SK-N-SH (cell line): Measurements from ENCODE around the gene FCMR. TPM values are rescaled to one million over a fixed set of nuclear protein-coding genes. Genes with fewer than 3 reads are reported as not detected.
"Not testable (repeated sequence)": the region's sequence is repeated elsewhere in the genome, so short reads cannot be mapped to it uniquely, and the experiment has no call there.

Source experiments
- CTCF ChIA-PET: fragments of 300-600, 350-600 bp; formaldehyde crosslinking; extraction: SDS; loops from one replicate; lab custom pipeline; 2021; lab: Yijun Ruan, JAX
- POLR2A ChIA-PET: fragments of 350-600 bp; sonication (Branson Sonifier 250); formaldehyde crosslinking; extraction: SDS; loops from one replicate; lab custom pipeline; 2020; ENCODE audit warnings: antibody characterized with exemption, inconsistent platforms; lab: Yijun Ruan, JAX
- DNase-seq: peaks from one replicate; pipeline ENCODE4 v3.0.0; 2012
- H2AFZ ChIP-seq: fragments of 200-600 bp; sonication (generic); 2 replicates; pipeline ENCODE4 v1.8.1; 2016; ENCODE audit warnings: antibody characterized with exemption, mild to moderate bottlenecking, low read depth
- H3F3A ChIP-seq: fragments of 200-600 bp; sonication (generic); replicated peaks from 2 replicates; pipeline ENCODE3; 2016; ENCODE audit warnings: antibody characterized with exemption, mild to moderate bottlenecking; ENCODE audit not compliant: insufficient read depth
- H3K27ac ChIP-seq, 2 experiments: fragments of 200-500 bp in 1 of 2; fragments of 200-600 bp in 1 of 2; sonication (Bioruptor generic) in 1 of 2; sonication (generic), shearing (Covaris generic) in 1 of 2; 2 replicates each; pipeline versions ENCODE4 v1.5.1 to v1.6.1; 2014 to 2016; ENCODE audit warnings: low read depth in 2 of 2, inconsistent platforms in 1 of 2, low read length in 1 of 2, mild to moderate bottlenecking in 1 of 2, mixed read lengths in 1 of 2
- H3K27me3 ChIP-seq: fragments of 200-600 bp; sonication (generic), shearing (Covaris generic); 2 replicates; pipeline ENCODE4 v1.6.1; 2016; ENCODE audit warnings: mixed run types; ENCODE audit not compliant: insufficient read depth
- H3K36me3 ChIP-seq, 2 experiments: fragments of 200-500 bp in 1 of 2; fragments of 200-600 bp in 1 of 2; sonication (Bioruptor generic) in 1 of 2; sonication (generic) in 1 of 2; replicated peaks in 1 of 2; 2 replicates each; pipeline versions ENCODE3 to v1.5.1; 2014 to 2016; ENCODE audit warnings: low read length in 1 of 2, mild to moderate bottlenecking in 1 of 2; ENCODE audit not compliant: insufficient read depth in 2 of 2, control insufficient read depth in 1 of 2
- H3K4me1 ChIP-seq, 2 experiments: fragments of 200-500 bp in 1 of 2; fragments of 200-600 bp in 1 of 2; sonication (Bioruptor generic) in 1 of 2; sonication (generic), shearing (Covaris generic) in 1 of 2; 2 replicates each; pipeline versions ENCODE4 v1.5.1 to v1.6.1; 2014 to 2016; ENCODE audit warnings: low read depth in 1 of 2, low read length in 1 of 2, mixed run types in 1 of 2; ENCODE audit not compliant: insufficient read depth in 2 of 2, control insufficient read depth in 1 of 2
- H3K4me2 ChIP-seq: fragments of 200-600 bp; sonication (generic), shearing (Covaris generic); 2 replicates; pipeline ENCODE4 v1.6.1; 2017; ENCODE audit warnings: mixed run types
- H3K4me3 ChIP-seq, 2 experiments: fragments of 200-500 bp in 1 of 2; fragments of 200-600 bp in 1 of 2; sonication (Bioruptor generic) in 1 of 2; sonication (generic), shearing (Covaris generic) in 1 of 2; 2 replicates each; pipeline versions ENCODE4 v1.5.1 to v1.8.1; 2014 to 2016; ENCODE audit warnings: low read depth in 2 of 2, inconsistent platforms in 1 of 2, low read length in 1 of 2, mild to moderate bottlenecking in 1 of 2, mixed read lengths in 1 of 2, moderate library complexity in 1 of 2
- H3K79me2 ChIP-seq: fragments of 200-600 bp; sonication (generic); 2 replicates; pipeline ENCODE4 v1.8.1; 2017; ENCODE audit warnings: mild to moderate bottlenecking; ENCODE audit not compliant: insufficient read depth
- H3K9ac ChIP-seq: fragments of 200-600 bp; sonication (generic); 2 replicates; pipeline ENCODE4 v1.6.1; 2017; ENCODE audit warnings: mixed run types
- H3K9me2 ChIP-seq: fragments of 200-600 bp; sonication (generic); 2 replicates; pipeline ENCODE4 v1.6.1; 2017; ENCODE audit warnings: mixed run types
- H3K9me3 ChIP-seq: fragments of 200-600 bp; sonication (generic); 2 replicates; pipeline ENCODE4 v1.6.1; 2017; ENCODE audit warnings: mixed run types, mild to moderate bottlenecking, moderate library complexity
- H4K20me1 ChIP-seq: fragments of 200-600 bp; sonication (generic); 2 replicates; pipeline ENCODE4 v1.6.1; 2017; ENCODE audit warnings: mild to moderate bottlenecking, mixed run types; ENCODE audit not compliant: insufficient read depth
- CHD2 ChIP-seq: fragments of 150-350 bp; IDR thresholded peaks from 2 replicates; pipeline ENCODE4 v1.6.1; 2018; ENCODE audit warnings: low read length; ENCODE audit not compliant: partially characterized antibody
- MXI1 ChIP-seq: IDR thresholded peaks from 2 replicates; pipeline ENCODE4 v1.6.1; 2012; ENCODE audit warnings: mild to moderate bottlenecking, low read depth, low read length, improper control_type of control experiment
- RFX5 ChIP-seq: IDR thresholded peaks from 2 replicates; pipeline ENCODE4 v1.6.1; 2012; ENCODE audit warnings: mild to moderate bottlenecking, improper control_type of control experiment, low read length
- SMC3 ChIP-seq: IDR thresholded peaks from 2 replicates; pipeline ENCODE4 v1.6.1; 2012; ENCODE audit warnings: low read depth, low read length, improper control_type of control experiment
- USF2 ChIP-seq: fragments of 150-350 bp; IDR thresholded peaks from 2 replicates; pipeline ENCODE4 v1.6.1; 2017; ENCODE audit warnings: antibody characterized with exemption, low read length, low read depth, borderline replicate concordance
- ZBTB33 ChIP-seq: IDR thresholded peaks from 2 replicates; pipeline ENCODE4 v1.4.0; 2012; ENCODE audit warnings: low read depth, borderline replicate concordance
- WGBS: methylation state at CpG from one replicate; pipeline ENCODE4 v1.1.6; 2017; ENCODE audit warnings: low lambda C conversion rate; 5-methylcytosine and 5-hydroxymethylcytosine counted together
- polyA plus RNA-seq, 3 experiments: library from polyadenylated mRNA; depleted of rRNA; stranded (reverse); fragments of >200 nt; gene quantifications; 2 replicates each; pipeline ENCODE4 v1.2.3, GENCODE V29; 2012

Gene FCMR
- polyA plus RNA-seq, 1 of the 3 experiments (the other 2 are of a cell fraction), result 0.15 TPM

DNA sequence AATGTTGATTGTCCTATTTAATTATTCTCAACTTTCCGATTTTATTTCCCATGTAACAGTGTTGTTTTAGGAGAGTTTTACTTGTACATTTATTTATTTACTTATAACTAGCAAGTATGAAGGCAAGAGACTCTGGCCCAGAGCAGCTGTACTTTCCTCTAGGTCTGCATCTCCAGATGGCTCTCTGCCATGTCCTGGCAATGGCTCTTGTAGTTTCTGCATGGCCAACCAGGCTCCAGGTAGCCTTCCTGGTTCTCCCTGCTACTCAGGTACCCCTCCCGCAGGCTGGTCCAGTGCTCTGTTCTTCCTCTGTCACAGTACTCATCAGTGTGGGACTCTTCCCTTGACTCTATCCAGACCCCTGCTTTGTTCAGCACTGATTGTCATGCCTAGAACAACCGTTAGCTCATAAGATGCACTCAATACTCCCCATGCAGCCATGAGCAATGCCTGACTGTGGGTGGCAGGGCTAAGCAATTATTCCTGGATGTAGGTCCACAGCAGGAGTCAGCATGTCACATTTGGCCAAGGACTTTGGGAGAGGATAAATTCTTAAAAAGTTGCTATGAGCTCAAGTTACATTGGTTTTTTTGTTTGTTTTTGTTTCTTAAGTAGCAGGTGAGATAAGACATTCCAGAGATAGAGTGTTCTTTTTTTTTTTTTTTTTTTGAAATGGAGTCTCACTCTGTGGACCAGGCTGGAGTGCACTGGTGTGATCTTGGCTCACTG is 67.2 kb downstream of the FCMR start:
- CTCF ChIA-PET, result no interaction called here
- H3K4me2 ChIP-seq, result no peak overlapping the region
- TF ChIP-seq MXI1 (no peak), SMC3 (no peak), USF2 (no peak), CHD2 (no peak), ZBTB33 (no peak), RFX5 (no peak)
- H3K79me2 ChIP-seq, result no peaks in the 10 kb centered on the region
- POLR2A ChIA-PET, result no interaction called here
- H3K9me2 ChIP-seq, result no peaks in the 10 kb centered on the region
- H3K27ac ChIP-seq, result no peak overlapping the region
- no peaks in the 10 kb centered on the region for H4K20me1 ChIP-seq
- WGBS, result 33% methylated on average over 3 of the region's 3 CpGs
- H3F3A ChIP-seq, result no peaks in the 10 kb centered on the region
- peaks cover 9% of the 10 kb centered on the region; the same call in 1 of the 2 replicates for H3K9me3 ChIP-seq
- no peak for DNase-seq
- H2AFZ ChIP-seq, result no peak overlapping the region
- H3K4me3 ChIP-seq, result no peak overlapping the region
- peaks cover 0 to 3% of the 10 kb centered on the region in 2 experiments for H3K36me3 ChIP-seq
- H3K27me3 ChIP-seq, result no peaks in the 10 kb centered on the region
- H3K9ac ChIP-seq, result no peak overlapping the region
- no peaks in the 10 kb centered on the region for H3K4me1 ChIP-seq

- H3K27me3 ChIP-seq, H3K4me1 ChIP-seq, H3K36me3 ChIP-seq, POLR2A ChIA-PET, H3K9me3 ChIP-seq, H3K9me2 ChIP-seq, H3K79me2 ChIP-seq, H3K4me2 ChIP-seq, H3K27ac ChIP-seq, H4K20me1 ChIP-seq, H3K9ac ChIP-seq, DNase-seq, H3F3A ChIP-seq, H2AFZ ChIP-seq, H3K4me3 ChIP-seq: not testable (repeated sequence)
- CTCF ChIA-PET, result interaction anchor here (1.1 kb wide), 1 partner anchor 59 kb away, joined by 3 read pairs; no protein-coding TSS in a partner anchor
Measured at GRCh38 chr1:206853696-206854095, 68.0 kb downstream of the FCMR start.

Other genes starting within 250 kb of the FCMR start
- 45.9 and 46.8 TPM in 2 replicates for gene MAPKAPK2, start 237.0 kb downstream of the FCMR start, polyA plus RNA-seq (2012; rRNA removed)
- not detected in 2 replicates for gene IL19, start 151.2 kb downstream of the FCMR start, polyA plus RNA-seq (2012; rRNA removed)
- not detected in 2 replicates for gene IL10, start 149.4 kb downstream of the FCMR start, polyA plus RNA-seq (2012; rRNA removed)
- gene IL20, start 56.3 kb downstream of the FCMR start, polyA plus RNA-seq (2012; rRNA removed), result not detected in 2 replicates
- gene IL24, start 24.5 kb downstream of the FCMR start, polyA plus RNA-seq (2012; rRNA removed), result 0.03 TPM in 1 of 2 replicates, not detected in the other
- gene PIGR, start 24.5 kb upstream of the FCMR start, polyA plus RNA-seq (2012; rRNA removed), result not detected in 2 replicates
- not detected in 2 replicates for gene FCAMR, start 48.5 kb upstream of the FCMR start, polyA plus RNA-seq (2012; rRNA removed)
- 0.02 TPM in 1 of 2 replicates, not detected in the other for gene C1orf116, start 110.8 kb upstream of the FCMR start, polyA plus RNA-seq (2012; rRNA removed)
- gene YOD1, start 129.3 kb upstream of the FCMR start, polyA plus RNA-seq (2012; rRNA removed), result 0.79 and 0.91 TPM in 2 replicates
- gene PFKFB2, start 131.3 kb upstream of the FCMR start, polyA plus RNA-seq (2012; rRNA removed), result 1.8 and 2.8 TPM in 2 replicates
- gene C4BPB, start 166.9 kb upstream of the FCMR start, polyA plus RNA-seq (2012; rRNA removed), result not detected in 2 replicates
- gene C4BPA, start 182.3 kb upstream of the FCMR start, polyA plus RNA-seq (2012; rRNA removed), result not detected in 2 replicates